ENCODE data around the gene CCDC88C. TPM values are rescaled to one million over a fixed set of nuclear protein-coding genes. Genes with fewer than 3 reads are reported as not detected.

The CCDC88C gene
- polyA plus RNA-seq, 3 donors = 4.7 to 7.6 (median 5.8) TPM

DNA sequence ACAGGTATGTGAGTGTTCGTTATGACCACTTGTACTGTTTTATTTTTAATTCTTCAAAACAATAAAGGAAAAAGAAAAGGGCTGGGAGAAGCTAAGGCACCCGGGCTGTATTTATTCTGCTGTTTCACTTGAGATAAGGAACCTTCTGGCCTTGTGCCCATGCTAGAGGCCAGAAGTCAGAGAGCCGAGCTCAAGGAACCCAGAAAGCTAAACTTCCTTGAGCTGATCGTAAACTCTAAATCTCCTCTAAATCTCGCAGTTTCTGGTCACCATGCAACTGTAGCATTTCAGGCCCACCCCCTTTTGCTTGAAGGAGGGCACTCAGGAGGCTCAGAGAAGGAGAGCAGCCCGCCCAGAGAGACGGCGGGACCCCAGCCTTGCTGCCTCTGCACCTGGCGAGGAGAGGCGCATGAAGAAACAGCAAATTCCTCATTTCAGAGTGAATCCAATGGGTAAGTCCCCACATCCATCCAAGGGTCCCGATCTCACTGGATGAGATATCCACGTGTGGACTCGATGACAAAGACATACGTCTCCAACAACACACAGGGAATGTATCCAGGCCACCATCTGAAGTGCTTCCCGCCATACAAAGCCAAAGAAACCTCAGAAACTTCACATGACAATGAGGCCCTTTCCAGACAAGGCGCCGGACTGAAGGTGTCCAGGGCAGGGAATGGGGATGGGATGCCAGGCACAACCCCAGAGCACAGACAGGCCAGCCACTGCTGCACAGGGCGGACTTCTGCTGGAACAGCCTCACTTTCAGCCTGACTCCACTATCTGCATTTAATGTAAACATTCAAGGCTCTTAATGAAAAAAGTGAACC is 14.6 kb downstream of the CCDC88C start:
- 36 to 54% (median 52%) methylated on average over 18 of the region's 18 CpGs for WGBS, 3 donors

DNA sequence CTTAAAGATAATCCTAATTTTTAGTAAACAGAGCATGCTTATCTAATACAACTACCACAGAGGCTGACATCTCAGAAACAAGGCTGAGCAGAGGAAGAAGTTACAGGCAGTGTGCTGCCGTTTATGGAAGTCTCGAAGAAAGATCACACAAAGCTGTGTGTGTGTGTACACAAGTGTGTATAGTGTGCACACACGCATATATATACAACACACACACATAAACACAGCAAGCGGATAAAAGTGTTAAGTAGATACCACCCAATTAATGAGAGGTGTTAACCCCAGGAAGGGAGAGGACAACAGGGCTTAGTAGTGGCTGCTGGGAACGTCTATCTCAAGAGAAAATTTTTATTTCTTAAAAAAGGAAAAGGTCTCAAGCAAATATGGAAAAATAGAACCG is 15.3 kb downstream of the CCDC88C start:
- 35 to 49% (median 44%) methylated on average over 6 of the region's 6 CpGs for WGBS, 3 donors
- H3K27ac ChIP-seq (ENCODE audit: low read depth, low read length) = no peak overlapping the region

More for the DNA sequence above, 14.6 kb downstream of the CCDC88C start:
- no peak overlapping the region for H3K27ac ChIP-seq (ENCODE audit: low read depth, low read length)

DNA sequence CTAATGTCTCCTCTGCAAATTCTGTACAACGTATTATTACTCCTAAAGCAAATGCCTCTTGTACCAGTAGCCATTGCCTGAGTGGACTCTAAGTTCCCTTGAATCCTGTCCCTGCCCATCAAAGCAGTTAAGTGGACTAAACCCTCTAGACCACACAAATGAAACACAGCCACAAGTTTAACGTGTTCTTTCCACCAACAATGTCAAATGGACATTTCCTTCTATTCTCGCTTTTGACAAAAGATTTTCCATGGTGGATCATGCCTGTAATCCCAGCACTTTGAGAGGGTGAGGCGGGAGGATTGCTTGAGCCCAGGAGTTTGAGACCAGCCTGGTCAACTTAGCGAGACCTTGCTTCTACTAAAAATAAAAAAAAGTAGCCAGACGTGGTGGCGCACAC is 15.9 kb downstream of the CCDC88C start:
- 87 to 92% (median 89%) methylated on average over 7 of the region's 7 CpGs for WGBS, 3 donors
- H3K27ac ChIP-seq (ENCODE audit: low read depth, low read length) = no peak overlapping the region

DNA sequence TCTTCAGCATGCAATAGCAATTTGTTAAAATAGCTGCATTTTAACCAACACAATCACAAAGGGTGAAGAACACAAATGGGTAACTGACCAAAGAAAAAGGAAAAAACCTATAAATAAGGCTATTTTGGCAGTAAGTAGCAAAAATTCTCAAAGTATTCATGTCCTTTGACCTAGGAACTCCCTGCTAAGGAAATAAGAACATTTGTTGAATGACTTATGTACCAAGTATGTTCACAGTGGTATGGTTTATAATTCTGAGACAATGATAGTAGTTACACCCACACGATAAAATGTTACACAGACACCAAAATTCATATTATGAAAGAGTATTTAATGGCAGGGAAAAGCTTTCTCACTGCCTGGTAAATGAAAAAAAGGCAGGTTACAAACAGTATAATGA is 16.9 kb downstream of the CCDC88C start:
- no peak overlapping the region for H3K27ac ChIP-seq (ENCODE audit: low read depth, low read length)
- 53 to 82% (median 64%) methylated on average over 1 of the region's 1 CpG for WGBS, 3 donors

DNA sequence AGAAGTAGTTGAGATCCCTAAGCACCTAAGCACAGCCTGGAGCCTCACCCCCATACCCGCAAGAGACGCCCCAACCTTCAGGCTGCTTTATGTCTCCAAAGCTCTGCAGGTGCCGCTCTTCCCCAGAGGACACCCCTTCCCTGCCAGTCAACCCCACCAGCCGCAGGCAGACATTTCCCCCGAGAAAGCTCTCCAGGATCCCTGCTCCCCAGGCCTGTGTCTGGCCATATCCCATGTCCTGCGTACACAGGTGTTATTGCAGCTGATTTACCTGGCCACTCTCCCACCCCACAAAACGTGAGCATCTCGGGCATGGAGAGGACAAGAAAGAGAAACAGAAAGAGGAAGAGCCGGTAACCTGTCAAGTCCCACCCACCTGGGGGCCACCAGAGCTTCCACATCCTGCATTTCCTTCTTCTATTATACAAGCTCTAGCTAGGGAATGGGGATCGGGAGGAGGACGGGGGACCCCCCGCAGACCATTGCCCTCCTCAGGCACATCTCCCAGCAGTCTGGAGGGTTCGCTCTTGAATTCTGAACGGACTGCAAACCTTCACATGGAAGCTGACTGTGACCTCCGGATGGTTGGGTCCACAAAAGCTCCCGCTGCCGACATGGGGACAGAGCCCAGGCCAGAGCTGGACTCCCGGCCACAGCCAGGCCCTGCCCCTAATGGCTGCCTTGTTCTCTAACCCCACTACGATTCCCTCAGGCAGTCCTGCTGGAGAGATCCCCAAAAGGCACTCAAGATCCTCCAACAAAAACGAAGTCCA is 17.6 kb downstream of the CCDC88C start:
- H3K27ac ChIP-seq (ENCODE audit: low read depth, low read length) = no peak overlapping the region
- 45 to 52% (median 51%) methylated on average over 20 of the region's 20 CpGs for WGBS, 3 donors

DNA sequence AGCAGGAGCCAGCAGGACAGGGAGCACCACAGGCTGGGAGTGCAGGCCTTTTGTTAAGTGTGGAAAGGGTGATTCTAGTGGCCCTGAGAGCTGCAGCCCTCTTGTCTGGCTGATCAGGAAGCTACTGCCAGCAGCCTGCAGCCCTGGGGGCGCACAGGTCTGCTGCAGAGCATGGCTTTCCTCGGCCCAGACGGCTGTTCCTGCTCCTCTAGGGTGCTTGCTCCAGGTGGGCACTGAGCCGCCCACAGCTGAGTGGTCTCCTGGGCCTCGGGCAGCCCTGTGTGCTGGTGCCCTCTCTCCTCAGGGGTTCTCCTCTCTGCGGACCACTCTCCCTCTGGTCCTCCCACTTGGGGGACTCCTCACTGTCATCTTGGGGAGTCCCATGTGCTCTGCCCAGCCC is 18.9 kb downstream of the CCDC88C start:
- 71 to 85% (median 75%) methylated on average over 6 of the region's 6 CpGs for WGBS, 3 donors
- H3K27ac ChIP-seq (ENCODE audit: low read depth, low read length) = no peak overlapping the region

DNA sequence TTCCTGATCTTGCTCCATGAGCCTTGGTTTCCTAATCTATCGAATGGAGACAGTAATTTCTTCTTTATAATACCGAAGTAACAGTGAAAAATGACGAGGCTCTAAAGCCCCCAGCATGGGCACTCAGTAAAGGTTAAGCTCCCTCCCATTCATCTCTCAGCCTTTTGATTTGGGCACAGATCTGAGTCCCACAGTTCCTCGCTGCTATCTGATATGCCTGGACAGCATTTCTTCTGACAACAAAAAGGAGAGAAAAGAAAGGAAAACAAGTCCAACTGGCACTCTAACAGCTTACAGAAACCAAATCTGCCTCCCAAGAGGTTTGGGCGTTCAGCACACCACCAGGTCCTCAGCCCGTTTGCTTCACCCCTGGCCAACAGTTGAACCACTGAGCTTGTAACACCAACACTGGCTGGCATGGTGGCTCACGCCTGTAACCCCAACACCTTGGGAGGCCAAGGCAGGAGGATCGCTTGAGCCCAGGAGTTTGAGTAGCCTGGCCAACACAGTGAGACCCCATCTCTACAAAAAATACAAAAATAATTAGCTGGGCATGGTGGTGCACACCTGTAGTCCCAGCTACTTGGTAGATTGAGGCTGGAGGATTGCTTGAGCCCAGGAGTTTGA is 19.5 kb downstream of the CCDC88C start:
- H3K27ac ChIP-seq (ENCODE audit: low read depth, low read length) = no peak overlapping the region
- WGBS, 3 donors = 46 to 67% (median 49%) methylated on average over 8 of the region's 8 CpGs

DNA sequence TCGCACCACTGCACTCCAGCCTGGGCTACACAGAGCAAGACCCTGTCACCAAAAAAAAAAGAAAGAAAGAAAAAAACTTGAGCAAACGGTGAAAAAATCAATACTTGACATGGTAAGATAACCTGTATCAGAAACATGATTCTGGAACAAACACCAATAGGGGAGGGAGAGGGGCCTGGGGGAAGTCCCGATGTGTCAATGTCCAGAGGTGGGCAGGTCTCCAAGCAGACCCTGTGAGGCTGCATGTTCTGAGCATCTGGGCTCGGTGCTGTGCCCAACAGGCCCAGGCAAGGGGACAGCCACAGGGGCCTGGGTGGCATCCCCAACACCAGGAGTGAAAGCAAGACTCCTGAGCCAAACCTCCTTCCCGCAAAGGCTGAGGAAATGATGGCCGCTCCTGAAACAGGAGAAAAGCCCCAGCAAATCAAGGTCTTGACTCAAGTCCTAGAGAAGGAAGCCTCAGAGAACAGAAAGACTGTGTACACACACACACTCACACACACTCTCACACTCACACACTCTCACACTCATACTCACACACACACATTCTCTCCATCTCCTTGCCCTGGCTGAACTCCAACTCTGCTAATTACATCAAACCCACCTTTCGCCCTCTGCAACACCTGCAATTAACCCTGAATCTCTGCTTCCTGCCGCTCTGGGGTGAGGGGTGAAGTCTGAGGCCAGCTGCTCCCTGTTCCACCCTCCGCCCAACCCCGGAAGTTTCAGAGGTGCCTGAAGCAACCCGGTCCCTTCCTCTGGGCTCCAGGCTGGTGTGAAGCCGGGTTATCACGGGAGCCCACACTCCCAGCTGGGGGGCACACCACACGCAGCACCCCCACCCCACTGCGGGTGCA is 20.4 kb downstream of the CCDC88C start:
- 18 to 41% (median 40%) methylated on average over 15 of the region's 15 CpGs for WGBS, 3 donors
- no peak overlapping the region for H3K27ac ChIP-seq (ENCODE audit: low read depth, low read length)

DNA sequence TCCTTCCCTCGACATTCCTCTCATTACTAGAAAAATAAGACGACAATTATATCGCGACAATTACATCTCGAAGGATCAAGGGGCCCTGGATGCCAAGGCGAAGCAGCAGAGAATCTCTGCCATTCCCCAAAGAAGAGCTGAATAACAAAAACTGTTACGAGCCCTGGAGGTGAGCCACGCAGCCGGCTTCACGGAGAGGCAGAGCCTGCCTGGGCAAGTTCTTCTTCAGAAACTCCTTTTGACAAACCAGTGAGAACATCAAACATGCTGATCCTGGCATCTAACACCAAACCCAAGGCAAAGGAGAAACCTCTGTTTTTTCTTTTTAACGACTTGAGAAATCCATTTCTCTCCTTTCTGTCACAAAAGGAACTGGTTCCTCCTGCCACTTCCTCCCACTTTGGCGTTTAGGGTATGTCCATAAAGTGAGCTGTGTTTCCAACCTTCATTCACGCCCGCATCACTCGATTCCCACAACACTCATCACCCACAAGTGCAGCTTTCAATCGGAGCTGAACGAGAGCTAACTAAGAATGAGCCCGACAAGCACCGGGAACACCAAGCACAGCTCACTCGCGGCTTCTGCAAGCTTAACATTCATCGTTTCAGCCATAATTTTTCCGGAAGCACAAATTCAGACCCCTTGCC is 21.5 kb downstream of the CCDC88C start:
- WGBS, 3 donors = 63 to 78% (median 67%) methylated on average over 23 of the region's 23 CpGs

DNA sequence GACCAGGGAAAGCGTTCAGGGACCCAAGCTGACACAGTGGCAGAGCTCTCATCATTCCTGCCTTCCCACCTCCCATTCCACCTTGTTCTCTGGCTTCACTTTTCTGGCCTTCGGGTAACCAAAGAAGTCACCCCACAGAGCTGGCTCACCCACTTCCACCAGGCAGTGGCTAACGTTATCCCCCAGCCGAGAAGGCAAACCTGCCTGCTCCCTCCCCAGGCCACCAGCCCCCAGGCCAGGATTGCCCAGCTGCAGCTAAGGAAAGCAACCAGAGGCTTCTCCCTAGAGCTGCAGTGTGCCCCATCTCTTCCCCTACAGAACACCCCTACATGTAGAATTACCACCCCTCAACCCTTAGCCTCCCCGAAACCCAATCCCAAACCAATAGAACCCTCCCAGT is 22.2 kb downstream of the CCDC88C start:
- H3K27ac ChIP-seq (ENCODE audit: low read depth, low read length) = no peak overlapping the region
- 84 to 94% (median 84%) methylated on average over 5 of the region's 5 CpGs for WGBS, 3 donors

More for the DNA sequence above, 21.5 kb downstream of the CCDC88C start:
- H3K27ac ChIP-seq (ENCODE audit: low read depth, low read length) = no peak overlapping the region

DNA sequence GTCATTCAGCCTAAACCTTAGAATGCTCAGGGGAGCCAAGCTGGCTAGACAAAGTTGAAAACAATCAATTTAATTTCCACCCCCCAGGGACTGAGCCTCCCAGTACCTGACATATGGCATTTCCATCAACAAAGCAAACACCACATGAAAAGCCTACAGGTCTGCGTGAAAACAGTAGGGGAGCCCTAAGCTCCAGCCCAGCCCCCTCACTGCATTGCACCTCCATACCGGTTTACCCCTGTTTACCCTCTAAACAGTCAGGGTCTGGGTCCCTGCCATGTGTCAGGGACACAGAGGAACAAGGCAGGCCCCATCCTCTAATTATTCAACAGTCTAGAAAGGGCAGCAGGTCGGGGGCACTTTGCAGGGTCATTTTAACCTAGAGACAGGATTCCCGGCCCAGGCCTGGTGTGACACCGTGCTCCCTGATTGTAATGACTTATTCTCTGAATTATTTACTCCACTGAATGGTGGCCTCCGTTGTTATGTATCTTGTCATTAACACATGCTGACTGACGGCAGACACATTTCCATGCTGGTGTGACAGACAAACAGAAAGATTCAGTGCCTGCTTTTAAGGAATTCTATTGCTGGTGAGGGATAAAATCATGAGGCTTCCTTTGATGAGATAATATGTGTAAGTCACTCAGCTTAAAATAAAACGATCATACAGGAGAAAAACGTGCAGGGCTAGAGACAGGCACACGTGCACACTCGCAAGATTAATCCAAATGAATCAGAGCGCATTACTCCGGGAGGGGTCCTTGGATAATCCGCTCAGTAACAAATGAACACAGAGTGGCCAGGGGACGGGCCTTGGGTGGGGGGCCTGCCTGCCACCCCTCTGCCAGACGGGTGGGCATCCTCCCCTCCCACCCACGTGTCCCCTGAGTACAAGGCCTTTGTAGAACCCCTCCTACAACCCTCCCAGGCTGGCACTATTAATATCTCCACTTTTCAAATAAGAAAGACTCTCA is 23.2 kb downstream of the CCDC88C start:
- 86 to 90% (median 90%) methylated on average over 17 of the region's 17 CpGs for WGBS, 3 donors
- H3K27ac ChIP-seq (ENCODE audit: low read depth, low read length) = no peak overlapping the region

DNA sequence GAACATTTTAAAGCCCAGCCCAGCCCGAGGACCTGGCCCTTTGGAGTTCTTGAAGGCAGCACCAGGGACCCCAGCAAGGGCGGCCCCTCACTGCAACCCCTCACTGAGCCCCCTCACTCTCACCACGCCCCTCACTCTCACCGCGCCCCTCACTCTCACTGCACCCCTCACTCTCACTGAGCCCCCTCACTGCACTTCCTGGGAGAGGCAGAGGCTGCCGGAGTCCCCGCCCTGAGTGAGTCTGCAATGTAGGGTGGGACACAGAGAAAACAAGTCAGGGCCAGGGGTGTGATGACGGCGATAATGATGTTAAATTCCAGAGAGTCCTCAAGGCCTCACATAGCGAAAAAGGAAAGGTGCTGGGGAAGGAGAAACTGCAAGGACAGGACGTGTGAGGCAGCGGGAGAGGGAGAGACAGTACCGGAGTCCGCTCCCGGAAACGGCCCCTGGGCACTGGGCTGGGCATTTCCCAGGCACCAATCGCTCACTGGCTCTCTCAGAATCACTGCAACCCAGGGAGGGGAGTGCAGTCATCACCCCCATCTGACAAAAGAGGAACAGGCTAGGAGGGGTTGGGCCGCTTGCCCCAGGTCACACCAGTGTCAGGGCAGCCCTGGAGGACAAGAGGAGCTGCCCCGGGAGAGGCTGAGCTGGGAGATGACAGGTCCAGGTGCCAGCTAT is 24.9 kb downstream of the CCDC88C start:
- H3K27ac ChIP-seq (ENCODE audit: low read depth, low read length) = no peak overlapping the region
- 62 to 70% (median 63%) methylated on average over 19 of the region's 19 CpGs for WGBS, 3 donors

DNA sequence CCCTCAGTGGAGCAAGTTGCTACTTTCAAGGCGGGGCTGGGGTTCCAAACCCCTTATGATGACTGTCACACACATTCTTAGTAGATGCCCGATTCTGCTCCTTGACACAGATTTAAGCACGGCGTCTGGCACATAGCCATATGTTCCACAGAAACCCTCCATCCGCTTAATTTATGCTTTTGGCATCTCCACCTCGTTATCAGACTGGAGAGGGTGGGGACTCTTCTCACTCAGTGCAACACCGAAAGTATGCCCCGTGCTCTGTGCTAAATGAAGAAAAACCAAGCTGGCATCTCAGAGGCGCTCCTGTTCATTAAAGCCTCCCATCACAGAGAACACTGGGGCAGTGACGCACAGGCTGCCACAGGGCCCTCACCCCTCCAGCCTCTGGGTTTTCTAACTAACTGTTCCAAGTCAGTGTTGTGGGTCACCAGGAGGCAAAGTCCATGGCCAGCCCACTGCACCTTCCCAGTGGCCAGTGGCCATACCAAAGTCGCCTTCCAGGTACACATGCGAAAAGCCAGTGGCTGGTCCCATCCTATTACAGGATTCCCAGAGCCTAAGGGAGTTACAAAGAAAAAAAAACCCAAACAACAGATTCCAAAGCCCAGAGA is 27.3 kb downstream of the CCDC88C start:
- no peak overlapping the region for H3K27ac ChIP-seq (ENCODE audit: low read depth, low read length)
- WGBS, 3 donors = 67 to 69% (median 68%) methylated on average over 12 of the region's 12 CpGs

DNA sequence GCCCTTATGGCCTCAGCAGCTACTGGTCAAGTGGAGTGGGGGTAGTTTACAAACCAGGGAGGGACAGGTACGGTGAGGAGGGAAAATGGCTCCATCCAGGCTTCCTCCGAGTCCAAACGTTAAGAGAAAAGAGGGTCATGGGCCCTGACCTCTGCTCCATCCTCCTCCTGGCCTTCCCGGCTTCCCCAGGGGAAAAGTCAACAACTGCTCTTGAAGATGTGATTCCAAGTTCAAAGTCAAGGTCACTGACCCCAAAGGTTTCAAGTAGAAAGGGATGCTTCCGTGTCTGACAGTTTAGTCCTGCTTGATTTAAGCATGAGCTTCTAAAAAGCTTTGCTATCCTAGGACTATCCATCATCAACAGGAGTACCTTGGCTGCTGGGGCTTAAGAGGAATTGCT is 28.5 kb downstream of the CCDC88C start:
- 76 to 79% (median 76%) methylated on average over 5 of the region's 5 CpGs for WGBS, 3 donors
- H3K27ac ChIP-seq (ENCODE audit: low read depth, low read length) = no peak overlapping the region

DNA sequence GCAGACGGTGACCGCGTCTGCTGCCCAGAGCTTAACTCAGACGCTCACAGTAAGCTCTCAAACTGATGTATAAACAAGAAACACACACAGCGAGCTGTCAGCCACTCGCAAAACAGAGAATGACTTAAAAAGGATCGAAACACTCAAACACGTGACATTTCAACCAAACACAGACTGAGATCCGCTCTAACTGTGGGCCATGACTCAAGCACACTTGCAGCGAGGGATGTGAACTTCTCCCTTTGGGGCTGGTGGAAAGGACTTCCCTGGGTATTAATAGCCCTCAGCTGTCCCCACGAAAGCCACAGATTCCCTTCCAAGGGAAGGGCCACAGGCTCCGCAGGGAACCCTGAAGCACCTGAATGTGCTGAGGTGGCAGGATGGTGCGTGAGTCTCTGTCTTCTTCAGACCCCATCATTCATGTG is 29.1 kb downstream of the CCDC88C start:
- H3K27ac ChIP-seq (ENCODE audit: low read depth, low read length) = no peak overlapping the region
- 67 to 92% (median 68%) methylated on average over 13 of the region's 13 CpGs for WGBS, 3 donors

DNA sequence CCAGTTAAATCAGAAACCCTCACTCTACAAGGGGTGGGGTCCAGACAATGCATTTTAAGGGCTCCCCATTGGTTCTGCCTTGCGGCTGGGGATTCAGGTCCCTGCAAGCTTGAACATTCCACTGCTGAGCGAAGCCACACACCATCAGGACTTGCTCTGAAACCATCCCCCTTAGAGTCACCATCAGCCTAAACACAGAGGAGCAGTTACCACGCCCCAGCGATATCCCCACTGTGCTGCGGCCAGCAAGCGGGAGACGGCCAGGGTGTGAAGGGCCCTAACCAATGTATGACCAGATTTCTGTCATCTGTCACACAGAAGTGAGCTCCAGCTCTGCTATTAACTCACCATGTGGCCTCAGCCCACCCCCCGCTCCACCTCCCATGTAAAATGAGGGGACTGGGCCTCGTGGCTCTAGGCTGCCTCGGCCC is 29.7 kb downstream of the CCDC88C start:
- 91 to 96% (median 96%) methylated on average over 10 of the region's 10 CpGs for WGBS, 3 donors
- no peak overlapping the region for H3K27ac ChIP-seq (ENCODE audit: low read depth, low read length)

All from adipose tissue (tissue), 3 donors.